Prostate gland (tissue), 2 donors: ENCODE measurements around the gene SUN5.

Experiments used
- POLR2A ChIP-seq: fragments of 450-650 bp; IDR thresholded peaks from one replicate; pipeline ENCODE4 v1.6.1; 2016; ENCODE audit warnings: antibody characterized with exemption, mild to moderate bottlenecking
- POLR2AphosphoS5 ChIP-seq: sonication (generic); formaldehyde crosslinking; IDR thresholded peaks from one replicate; pipeline ENCODE4 v1.6.1; 2017; ENCODE audit warnings: antibody characterized with exemption
- TF ChIP-seq, protein P1 (sequence below), 4 experiments: fragments of 200-600 bp in 2 of 4; fragments of 450-650 bp in 2 of 4; sonication (generic) in 2 of 4; IDR thresholded peaks; 1 replicate in 3 of 4; 2 replicates in 1 of 4; pipeline ENCODE4 v1.5.1; 2016 to 2019; ENCODE audit warnings: antibody characterized with exemption in 4 of 4, mild to moderate bottlenecking in 2 of 4, moderate library complexity in 2 of 4

DNA sequence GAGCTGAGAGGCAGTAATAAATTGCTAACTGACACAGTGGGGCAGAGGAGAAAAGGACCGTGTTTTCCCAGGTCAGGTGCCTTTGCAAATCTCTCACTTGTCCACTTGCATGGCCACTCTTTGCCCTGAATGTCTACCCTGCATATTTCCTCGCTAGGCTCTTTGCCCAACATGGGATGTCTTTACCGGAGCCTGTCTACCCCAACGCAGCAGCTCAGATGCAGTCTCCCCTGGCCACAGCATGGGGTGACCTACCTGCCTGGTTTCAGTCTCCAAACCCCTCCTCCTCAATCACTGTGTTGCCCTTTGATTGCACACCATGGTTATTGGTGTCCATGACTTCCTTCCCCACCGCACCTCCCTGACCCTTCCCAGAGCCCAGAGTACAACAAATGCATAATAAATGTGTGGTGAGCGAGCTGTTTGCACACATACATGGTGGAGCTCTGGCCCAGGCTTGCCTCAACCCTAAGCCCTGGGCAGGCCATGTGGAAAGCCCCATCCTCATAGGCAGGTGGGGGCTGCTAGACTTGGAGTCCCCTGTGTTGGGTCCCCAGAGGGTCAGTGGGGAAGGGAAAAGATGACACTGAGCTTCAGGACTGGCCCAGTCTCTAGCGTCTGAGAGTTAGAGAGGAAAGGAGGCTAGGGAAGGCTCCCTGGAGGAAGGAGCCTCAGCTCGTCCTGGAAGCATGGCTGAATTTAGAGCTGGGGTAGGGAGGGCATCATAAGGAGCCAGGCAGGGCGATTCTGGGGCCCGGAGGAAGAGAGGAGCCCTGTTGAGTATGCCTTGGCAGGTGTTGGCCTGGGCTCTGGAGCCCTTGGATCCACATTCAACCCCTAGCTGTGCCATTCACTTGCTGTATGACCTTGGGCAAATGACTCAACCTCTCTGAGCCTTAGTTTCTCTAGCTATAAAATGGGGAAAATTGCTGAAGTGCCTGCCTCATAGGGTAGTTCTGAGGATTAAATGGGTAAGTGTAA, 22.8 kb upstream of the SUN5 start:
- TF ChIP-seq, protein P1, sequence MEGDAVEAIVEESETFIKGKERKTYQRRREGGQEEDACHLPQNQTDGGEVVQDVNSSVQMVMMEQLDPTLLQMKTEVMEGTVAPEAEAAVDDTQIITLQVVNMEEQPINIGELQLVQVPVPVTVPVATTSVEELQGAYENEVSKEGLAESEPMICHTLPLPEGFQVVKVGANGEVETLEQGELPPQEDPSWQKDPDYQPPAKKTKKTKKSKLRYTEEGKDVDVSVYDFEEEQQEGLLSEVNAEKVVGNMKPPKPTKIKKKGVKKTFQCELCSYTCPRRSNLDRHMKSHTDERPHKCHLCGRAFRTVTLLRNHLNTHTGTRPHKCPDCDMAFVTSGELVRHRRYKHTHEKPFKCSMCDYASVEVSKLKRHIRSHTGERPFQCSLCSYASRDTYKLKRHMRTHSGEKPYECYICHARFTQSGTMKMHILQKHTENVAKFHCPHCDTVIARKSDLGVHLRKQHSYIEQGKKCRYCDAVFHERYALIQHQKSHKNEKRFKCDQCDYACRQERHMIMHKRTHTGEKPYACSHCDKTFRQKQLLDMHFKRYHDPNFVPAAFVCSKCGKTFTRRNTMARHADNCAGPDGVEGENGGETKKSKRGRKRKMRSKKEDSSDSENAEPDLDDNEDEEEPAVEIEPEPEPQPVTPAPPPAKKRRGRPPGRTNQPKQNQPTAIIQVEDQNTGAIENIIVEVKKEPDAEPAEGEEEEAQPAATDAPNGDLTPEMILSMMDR (IDR thresholded peaks at IDR 0.05), result no peak
- no peak for TF ChIP-seq POLR2AphosphoS5
- no peak for TF ChIP-seq POLR2A
